GM12891 (cell line): Measurements from ENCODE around the gene GSTK1.
"Not testable (repeated sequence)": the region's sequence is repeated elsewhere in the genome, so short reads cannot be mapped to it uniquely, and the experiment has no call there.

Experiments used
- POLR2A ChIP-seq: IDR thresholded peaks from 2 replicates; pipeline ENCODE4 v1.6.1; 2011; ENCODE audit warnings: low read depth, low read length, control low read depth
- POLR2AphosphoS5 ChIP-seq: IDR thresholded peaks from 2 replicates; pipeline ENCODE4 v1.6.1; 2011; ENCODE audit warnings: low read depth, low read length, control low read depth
- POU2F2 ChIP-seq: IDR thresholded peaks from 2 replicates; pipeline ENCODE4 v1.6.1; 2011; ENCODE audit warnings: low read depth, mild to moderate bottlenecking, control low read depth, low read length, moderate library complexity
- TAF1 ChIP-seq: IDR thresholded peaks from 2 replicates; pipeline ENCODE4 v1.6.1; 2011; ENCODE audit warnings: low read depth, low read length, control low read depth

DNA sequence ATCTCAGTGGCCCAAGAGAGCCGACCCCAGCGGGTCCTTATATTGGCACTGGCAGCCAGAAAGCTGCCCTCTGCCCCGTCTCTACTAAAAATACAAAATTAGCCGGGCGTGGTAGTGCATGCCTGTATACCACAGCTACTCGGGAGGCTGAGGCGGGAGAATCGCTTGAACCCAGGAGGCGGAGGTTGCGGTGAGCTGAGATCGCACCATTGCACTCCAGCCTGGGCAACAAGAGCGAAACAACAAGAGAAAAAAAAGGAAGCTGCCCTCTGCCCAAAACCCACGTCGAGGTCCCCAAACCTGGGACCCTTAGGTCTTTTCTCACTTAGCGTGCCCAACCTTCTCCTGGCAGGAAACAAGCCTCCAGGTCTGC is 941 bp downstream of the GSTK1 start:
- not testable (repeated sequence) for TF ChIP-seq POLR2A, POLR2AphosphoS5, TAF1, POU2F2
